ENCODE results near the gene DCHS1.

Gene DCHS1

GRCh38 chr11:6613496-6613895, 42.1 kb downstream of the DCHS1 start:
- in situ Hi-C loops (cut with MboI; ENCODE audit: low sequenced_read_pairs), result no loop called here

GRCh38 chr11:6612213-6613041, 43.2 kb downstream of the DCHS1 start, which contains the start of gene TAF10:
Gene TAF10, minus strand, starts transcription at chr11:6612216. Its CDS starts 27 bp downstream, at chr11:6612189.
- in situ Hi-C loops (cut with MboI; ENCODE audit: low sequenced_read_pairs), result no loop called here

DNA sequence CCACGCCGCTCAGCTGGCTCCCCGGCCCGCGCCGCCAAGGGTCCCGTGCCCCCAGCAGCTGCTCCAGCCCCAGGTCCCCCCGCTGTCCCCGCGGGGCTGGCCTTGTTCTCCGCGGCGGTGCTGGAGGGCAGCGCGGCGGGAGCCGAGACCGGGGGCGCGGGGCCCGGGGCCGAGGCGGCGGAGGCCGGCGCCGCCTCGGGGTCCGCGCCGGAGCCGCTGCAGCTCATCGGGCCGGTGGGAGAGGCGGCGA, 43.7 kb downstream of the DCHS1 start:
- in situ Hi-C loops (cut with MboI; ENCODE audit: low sequenced_read_pairs), result no loop called here

GRCh38 chr11:6611092-6611962, 44.3 kb downstream of the DCHS1 start:
- in situ Hi-C loops (cut with MboI; ENCODE audit: low sequenced_read_pairs), result no loop called here

DNA sequence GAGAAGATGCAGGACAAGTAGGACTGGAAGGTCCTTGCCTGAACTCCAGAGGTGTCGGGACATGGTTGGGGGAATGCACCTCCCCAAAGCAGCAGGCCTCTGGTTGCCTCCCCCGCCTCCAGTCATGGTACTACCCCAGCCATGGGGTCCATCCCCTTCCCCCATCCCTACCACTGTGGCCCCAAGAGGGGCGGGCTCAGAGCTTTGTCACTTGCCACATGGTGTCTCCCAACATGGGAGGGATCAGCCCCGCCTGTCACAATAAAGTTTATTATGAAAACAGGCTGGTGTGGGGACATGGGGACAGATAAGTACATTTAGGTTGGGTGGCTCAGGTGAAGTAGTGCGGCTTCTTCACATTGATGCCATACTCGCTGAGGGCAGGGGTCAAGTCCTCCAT, 45.0 kb downstream of the DCHS1 start:
- in situ Hi-C loops (cut with MboI; ENCODE audit: low sequenced_read_pairs), result no loop called here

- in situ Hi-C loops (cut with MboI; ENCODE audit: low sequenced_read_pairs), result no loop called here
Observed at GRCh38 chr11:6609502-6610015, 46.0 kb downstream of the DCHS1 start.

DNA sequence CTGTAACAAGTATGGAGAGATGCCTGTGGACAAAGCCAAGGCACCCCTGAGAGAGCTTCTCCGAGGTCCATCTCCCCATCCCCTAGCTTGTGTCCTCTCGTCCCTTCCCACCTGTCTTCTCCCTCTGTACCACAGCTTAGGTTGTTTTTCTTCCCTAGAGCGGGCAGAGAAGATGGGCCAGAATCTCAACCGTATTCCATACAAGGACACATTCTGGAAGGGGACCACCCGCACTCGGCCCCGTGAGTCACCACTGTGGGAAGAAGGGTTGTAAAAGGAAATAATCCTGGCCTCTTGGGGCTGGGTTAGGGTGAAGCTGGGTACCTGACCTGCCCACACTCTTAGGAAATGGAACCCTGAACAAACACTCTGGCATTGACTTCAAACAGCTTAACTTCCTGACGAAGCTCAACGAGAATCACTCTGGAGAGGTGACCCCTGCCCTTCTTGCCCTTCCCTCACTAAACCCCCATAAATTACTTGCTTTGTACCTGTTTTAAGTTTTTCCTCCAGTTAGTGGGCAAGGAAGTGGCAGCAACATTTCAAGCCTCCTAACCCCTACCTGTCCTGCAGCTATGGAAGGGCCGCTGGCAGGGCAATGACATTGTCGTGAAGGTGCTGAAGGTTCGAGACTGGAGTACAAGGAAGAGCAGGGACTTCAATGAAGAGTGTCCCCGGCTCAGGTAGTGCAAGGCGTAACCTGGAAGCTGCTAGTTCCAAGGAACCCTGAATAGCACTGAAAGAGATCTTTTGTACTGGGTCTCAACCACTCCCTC, 46.7 kb downstream of the DCHS1 start:
- in situ Hi-C loops (cut with MboI; ENCODE audit: low sequenced_read_pairs), result no loop called here

GRCh38 chr11:6608011-6608410, 47.6 kb downstream of the DCHS1 start:
- in situ Hi-C loops (cut with MboI; ENCODE audit: low sequenced_read_pairs), result no loop called here

- in situ Hi-C loops (cut with MboI; ENCODE audit: low sequenced_read_pairs), result no loop called here
Observed at GRCh38 chr11:6607190-6607795, 48.3 kb downstream of the DCHS1 start.

GRCh38 chr11:6606471-6607189, 49.0 kb downstream of the DCHS1 start:
- in situ Hi-C loops (cut with MboI; ENCODE audit: low sequenced_read_pairs), result no loop called here

GRCh38 chr11:6604790-6605189, 50.8 kb downstream of the DCHS1 start:
- in situ Hi-C loops (cut with MboI; ENCODE audit: low sequenced_read_pairs), result no loop called here

DNA sequence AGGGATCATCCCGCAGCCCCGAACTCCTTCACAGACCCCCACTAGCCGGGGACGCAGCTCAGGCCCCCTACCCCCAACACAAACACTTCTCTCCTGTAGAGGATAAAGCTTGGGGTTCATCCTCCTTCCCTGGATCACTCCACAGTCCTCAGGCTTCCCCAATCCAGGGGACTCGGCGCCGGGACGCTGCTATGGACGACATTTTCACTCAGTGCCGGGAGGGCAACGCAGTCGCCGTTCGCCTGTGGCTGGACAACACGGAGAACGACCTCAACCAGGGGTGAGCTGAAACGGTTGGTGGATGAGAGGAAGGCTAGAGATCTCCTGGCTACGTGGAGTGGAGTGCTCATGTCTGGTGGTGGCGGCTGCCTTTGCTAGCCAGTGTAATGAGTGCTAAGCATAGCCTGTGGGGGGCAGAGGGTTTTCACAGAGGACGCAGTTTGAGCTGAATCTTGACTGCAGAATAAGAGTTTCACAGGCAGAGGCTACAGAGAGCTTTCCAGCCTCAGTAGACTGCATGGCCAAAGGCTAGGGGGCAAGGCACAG, 51.5 kb downstream of the DCHS1 start:
- in situ Hi-C loops (cut with MboI; ENCODE audit: low sequenced_read_pairs), result no loop called here

DNA sequence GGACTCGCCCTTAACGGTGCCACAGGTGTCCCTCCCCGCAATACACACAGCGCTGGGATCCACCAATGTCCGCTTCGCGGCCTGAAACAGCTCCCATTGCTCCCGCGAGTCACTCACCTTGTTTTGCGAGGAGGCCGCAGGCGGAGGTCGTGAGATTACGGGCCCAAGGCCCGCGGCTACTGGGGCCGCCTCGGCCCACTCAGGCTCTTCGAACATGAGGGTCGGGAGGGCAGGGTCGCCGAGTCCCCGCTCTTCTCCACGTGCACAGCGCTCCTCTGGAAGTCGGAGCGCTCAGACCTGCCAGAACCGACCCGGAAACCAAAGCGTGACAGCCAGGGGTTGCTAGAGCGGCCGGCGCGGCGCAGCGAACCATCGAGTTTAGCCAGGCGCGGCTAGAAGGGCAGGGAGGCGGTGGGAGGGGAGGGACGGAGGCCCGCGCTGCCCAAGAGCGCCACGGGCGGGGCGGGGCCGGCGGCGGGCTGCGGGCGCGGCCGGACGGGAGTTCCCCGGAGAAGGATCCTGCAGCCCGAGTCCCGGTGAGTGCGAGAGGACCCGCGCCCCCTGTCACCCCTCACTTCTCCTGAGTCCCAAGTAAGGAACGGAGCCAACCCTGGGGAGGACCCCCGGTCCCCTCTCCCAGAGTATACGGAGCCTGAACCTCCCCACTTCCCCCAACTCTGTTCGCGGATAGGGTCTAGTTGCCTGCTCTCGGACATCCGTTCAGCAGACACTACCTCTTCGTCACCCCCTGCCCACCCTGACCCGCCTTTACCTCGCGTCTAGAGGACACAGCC, 52.1 kb downstream of the DCHS1 start, which contains the start of the genes ILK and RRP8:
TSS of gene ILK (plus strand) at position 488 of the 794 bp plus-strand sequence. CDS start 498 bp downstream, outside the sequence.
TSS of gene RRP8 (minus strand) at position 330 of the 794 bp plus-strand sequence. CDS start at position 216, 114 bp downstream.
- in situ Hi-C loops (cut with MboI; ENCODE audit: low sequenced_read_pairs), result no loop called here

- in situ Hi-C loops (cut with MboI; ENCODE audit: low sequenced_read_pairs), result no loop called here
Observed at GRCh38 chr11:6602096-6602940, 53.3 kb downstream of the DCHS1 start.

GRCh38 chr11:6601041-6601461, 54.6 kb downstream of the DCHS1 start:
- in situ Hi-C loops (cut with MboI; ENCODE audit: low sequenced_read_pairs), result no loop called here

GRCh38 chr11:6599881-6600390, 55.7 kb downstream of the DCHS1 start:
- in situ Hi-C loops (cut with MboI; ENCODE audit: low sequenced_read_pairs), result no loop called here

DNA sequence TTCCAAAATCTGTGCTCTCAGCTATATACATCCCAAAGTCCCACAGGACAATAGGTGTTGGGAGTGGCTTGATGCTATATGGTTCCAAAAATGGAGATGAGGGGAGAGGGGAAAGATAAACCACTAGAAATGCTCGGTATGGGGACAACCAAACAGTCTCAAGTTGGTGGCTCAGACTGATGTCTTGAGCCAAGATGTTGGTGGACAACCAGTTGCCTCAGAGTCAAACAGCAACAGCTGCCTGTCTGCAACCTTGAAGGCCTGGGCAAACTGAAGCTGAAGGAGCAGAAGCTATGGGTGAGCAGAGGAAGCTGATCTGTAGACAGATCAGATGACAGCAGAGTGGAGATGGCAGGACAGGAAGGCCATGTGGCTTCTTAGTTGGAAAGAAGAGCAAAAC, 56.2 kb downstream of the DCHS1 start:
- in situ Hi-C loops (cut with MboI; ENCODE audit: low sequenced_read_pairs), result no loop called here

GRCh38 chr11:6598555-6598954, 57.1 kb downstream of the DCHS1 start:
- in situ Hi-C loops (cut with MboI; ENCODE audit: low sequenced_read_pairs), result no loop called here
